SK-N-SH (cell line): Measurements from ENCODE around the gene GOLGB1.

ENCODE experiments used
- CHD2 ChIP-seq: fragments of 150-350 bp; IDR thresholded peaks from 2 replicates; pipeline ENCODE4 v1.6.1; 2018; ENCODE audit warnings: low read length; ENCODE audit not compliant: partially characterized antibody
- CTCF ChIP-seq: fragments of 200-600 bp; sonication (generic); IDR thresholded peaks from 2 replicates; pipeline ENCODE4 v1.6.1; 2017; ENCODE audit warnings: antibody characterized with exemption, mild to moderate bottlenecking, moderate library complexity
- EP300 ChIP-seq, 2 experiments: IDR thresholded peaks; 2 replicates each; pipeline versions ENCODE4 v1.4.0 to v1.6.1; 2012; ENCODE audit warnings: borderline replicate concordance in 1 of 2, low read depth in 1 of 2, low read length in 1 of 2
- EZH2phosphoT487 ChIP-seq: fragments of 200-600 bp; sonication (generic); IDR thresholded peaks from 2 replicates; pipeline ENCODE4 v1.6.1; 2017; ENCODE audit warnings: low read depth, mixed run types, mild to moderate bottlenecking, antibody characterized with exemption, moderate library complexity, borderline replicate concordance
- MAX ChIP-seq: IDR thresholded peaks from 2 replicates; pipeline ENCODE4 v1.4.0; 2012; ENCODE audit warnings: low read depth
- POLR2AphosphoS5 ChIP-seq: IDR thresholded peaks from 2 replicates; pipeline ENCODE4 v1.6.1; 2012; ENCODE audit warnings: low read depth, low read length
- REST ChIP-seq: IDR thresholded peaks from 2 replicates; pipeline ENCODE4 v1.6.1; 2012; ENCODE audit warnings: mild to moderate bottlenecking, low read depth, low read length, moderate library complexity
- SMC3 ChIP-seq: IDR thresholded peaks from 2 replicates; pipeline ENCODE4 v1.6.1; 2012; ENCODE audit warnings: low read depth, low read length, improper control_type of control experiment
- USF2 ChIP-seq: fragments of 150-350 bp; IDR thresholded peaks from 2 replicates; pipeline ENCODE4 v1.6.1; 2017; ENCODE audit warnings: antibody characterized with exemption, low read length, low read depth, borderline replicate concordance
- YY1 ChIP-seq: IDR thresholded peaks from 2 replicates; pipeline ENCODE4 v1.4.0; 2012; ENCODE audit warnings: low read depth, mild to moderate bottlenecking

GRCh38 chr3:121677141-121677540 lies 72.4 kb downstream of the GOLGB1 start:
- TF ChIP-seq CTCF (no peak), USF2 (no peak), CHD2 (no peak), EP300 (IDR thresholded peaks at IDR 0.05; ENCODE audit: borderline replicate concordance in 1 of 2, low read depth in 1 of 2, low read length in 1 of 2) (no peak), REST (no peak), YY1 (no peak), MAX (no peak), EZH2phosphoT487 (no peak), SMC3 (no peak), POLR2AphosphoS5 (no peak)
